ENCODE data around the gene TRNP1. TPM values are rescaled to one million over a fixed set of nuclear protein-coding genes. Genes with fewer than 3 reads are reported as not detected.
A peak's percentile ranks its signal among the peaks of the same experiment; 100 is the strongest.

The TRNP1 gene
- total and polyA plus RNA-seq, 12 donors: 1.4 to 27.8 (median 6.5) TPM

- no peak for TF ChIP-seq POLR2A (IDR thresholded peaks at IDR 0.05)
- no peak for TF ChIP-seq CTCF (IDR thresholded peaks at IDR 0.05)
- Histone ChIP-seq H3K4me3 (no peak overlapping the region), H3K27me3 (peaks cover 6% of the 10 kb centered on the region), H3K27ac (no peak overlapping the region), H3K36me3 (replicated peaks in 1 of 2) (no peaks in the 10 kb centered on the region), H3K9me3 (replicated peaks in 1 of 3) (no peaks in the 10 kb centered on the region), H3K4me1 (replicated peaks in 1 of 2) (peaks cover 0 to 7% of the 10 kb centered on the region in 2 donors)
- DNase-seq: no peak
- intact Hi-C loops (cut with DNase I): no loop called here
- WGBS, 4 donors: 36 to 47% (median 40%) methylated on average over 10 of the region's 10 CpGs
These were observed 2.0 kb upstream of the TRNP1 start for GRCh38 chr1:26991310-26992116.

GRCh38 chr1:26994020-26994786 lies 711 bp downstream of the TRNP1 start:
- Histone ChIP-seq H3K36me3 (replicated peaks in 1 of 2) (no peaks in the 10 kb centered on the region), H3K27ac (peak overlapping the region in 2 of 5 donors; percentile 21 to 72), H3K4me1 (replicated peaks in 1 of 2) (peaks cover 7 to 11% of the 10 kb centered on the region in 2 donors), H3K4me3 (peak overlapping the region in 2 of 4 donors; percentile 17 to 70), H3K27me3 (peaks cover 6% of the 10 kb centered on the region), H3K9me3 (replicated peaks in 1 of 3) (no peaks in the 10 kb centered on the region)
- TF ChIP-seq POLR2A (IDR thresholded peaks at IDR 0.05): no peak
- TF ChIP-seq CTCF (IDR thresholded peaks at IDR 0.05): no peak
- intact Hi-C loops (cut with DNase I): no loop called here
- DNase-seq: peak in 1 of 7 donors; percentile 29
- WGBS, 4 donors: 2 to 50% (median 2%) methylated on average over 4 to 97 of the region's 97 CpGs; no CpG with 5 or more reads in 1 of the 4 donors

- intact Hi-C loops (cut with DNase I): loop anchor here (5.0 kb wide), 3 partner anchors 37 to 102 kb away; no protein-coding TSS in a partner anchor
- H3K36me3 ChIP-seq (replicated peaks in 1 of 2): no peaks in the 10 kb centered on the region
- TF ChIP-seq CTCF (IDR thresholded peaks at IDR 0.05): no peak
- TF ChIP-seq POLR2A (IDR thresholded peaks at IDR 0.05): peak in 1 of 2 donors; percentile 24
- H3K9me3 ChIP-seq (replicated peaks in 1 of 3): no peaks in the 10 kb centered on the region
- peak overlapping the region in 1 of 5 donors; percentile 72 for H3K27ac ChIP-seq
- H3K27me3 ChIP-seq: peaks cover 6% of the 10 kb centered on the region
- DNase-seq: no peak
- peak overlapping the region in 2 of 4 donors; percentile 6 to 70 for H3K4me3 ChIP-seq
- WGBS, 4 donors: 37 to 53% (median 49%) methylated on average over 7 to 15 of the region's 15 CpGs
- H3K4me1 ChIP-seq (replicated peaks in 1 of 2): peaks cover 7 to 18% of the 10 kb centered on the region in 2 donors
These were observed 1.5 kb downstream of the TRNP1 start for GRCh38 chr1:26994787-26995517.
